ENCODE results near the gene NPAS3. TPM values are rescaled to one million over a fixed set of nuclear protein-coding genes. Genes with fewer than 3 reads are reported as not detected.

The NPAS3 gene
- total and polyA plus RNA-seq, 2 donors (not counting 3 experiments of a cell fraction or from before 2014, with no cell fraction given), result 0.10 to 0.13 TPM

- no peaks in the 10 kb centered on the region for H3K79me2 ChIP-seq (ENCODE audit: control insufficient read depth, insufficient read depth, low read length)
- ChIA-PET POLR2A (no interaction called here), CTCF (interaction anchor here (1.9 to 2.4 kb wide), 2 partner anchors 56 to 417 kb away, joined by 6 to 7 read pairs; no protein-coding TSS in a partner anchor)
- H4K20me1 ChIP-seq (replicated peaks; ENCODE audit: control insufficient read depth, extremely low read depth, insufficient read depth, low read length), result no peaks in the 10 kb centered on the region
- H3K9ac ChIP-seq (replicated peaks; ENCODE audit: extremely low read depth, insufficient read depth, low read length), result no peak overlapping the region
- H2AFZ ChIP-seq (ENCODE audit: low read depth, low read length), result no peak overlapping the region
- no peak for DNase-seq (ENCODE audit: low read depth, low spot score)
- no peak overlapping the region for H3K27ac ChIP-seq (ENCODE audit: insufficient read depth, low read depth, low read length)
- no peaks in the 10 kb centered on the region for H3K9me1 ChIP-seq (replicated peaks; ENCODE audit: control insufficient read depth, extremely low read depth, insufficient read depth, low read length)
- intact Hi-C loops (cut with micrococcal nuclease) (no loop called here), dilution Hi-C loops (cut with MboI; ENCODE audit: extremely low pct_ligation_motif_present, low sequenced_read_pairs) (no loop called here)
- H3K9me3 ChIP-seq (replicated peaks; ENCODE audit: control insufficient read depth, insufficient read depth, low read length), result no peaks in the 10 kb centered on the region
- no TSS peak for BruUV-seq (replicated peaks)
- no peak overlapping the region for H3K4me2 ChIP-seq (ENCODE audit: insufficient read depth, low read length)
- H3K4me3 ChIP-seq (replicated peaks in 1 of 3; ENCODE audit: insufficient read depth in 1 of 3, low read depth in 1 of 3, low read length in 3 of 3), result no peak overlapping the region
- no peaks in the 10 kb centered on the region for H3K27me3 ChIP-seq (ENCODE audit: control insufficient read depth in 2 of 2, insufficient read depth in 2 of 2, low read length in 2 of 2)
- TF ChIP-seq POLR2AphosphoS5 (IDR thresholded peaks at IDR 0.05; ENCODE audit: insufficient read depth, low read depth, low read length), result no peak
- no peak for TF ChIP-seq JUN (IDR thresholded peaks at IDR 0.05; ENCODE audit: borderline replicate concordance, insufficient read depth, insufficient read length, low read depth)
- no peak for TF ChIP-seq MAX (IDR thresholded peaks at IDR 0.05; ENCODE audit: insufficient read depth, insufficient read length)
- no peak for TF ChIP-seq POLR2A (IDR thresholded peaks at IDR 0.05; ENCODE audit: low read depth, low read length)
- TF ChIP-seq MYC (IDR thresholded peaks at IDR 0.05; ENCODE audit: low read depth, low read length), result no peak
- TF ChIP-seq FOS (IDR thresholded peaks at IDR 0.05; ENCODE audit: borderline replicate concordance, insufficient read depth, low read length), result no peak
- no peak for TF ChIP-seq CTCF (IDR thresholded peaks at IDR 0.05; ENCODE audit: extremely low read depth in 1 of 2, insufficient read depth in 1 of 2, low read depth in 1 of 2, low read length in 2 of 2)
- TF ChIP-seq GATA2 (IDR thresholded peaks at IDR 0.05; ENCODE audit: insufficient read depth, insufficient read length, low read depth, low read length), result no peak
- no peak for TF ChIP-seq EZH2 (IDR thresholded peaks at IDR 0.05; ENCODE audit: borderline replicate concordance, low read depth, low read length, severe bottlenecking)
- FAIRE-seq, result no peak
- H3K4me1 ChIP-seq (ENCODE audit: control insufficient read depth, extremely low read depth, insufficient read depth, low read length), result no peaks in the 10 kb centered on the region
- H3K36me3 ChIP-seq (ENCODE audit: control insufficient read depth in 2 of 2, extremely low read depth in 1 of 2, insufficient read depth in 2 of 2, low read length in 2 of 2), result no peaks in the 10 kb centered on the region
These were observed 437.1 kb downstream of the NPAS3 start for GRCh38 chr14:33375786-33376185.

Measured in endothelial cell of umbilical vein (primary cell).